ENCODE data around the gene CCDC127.

DNA sequence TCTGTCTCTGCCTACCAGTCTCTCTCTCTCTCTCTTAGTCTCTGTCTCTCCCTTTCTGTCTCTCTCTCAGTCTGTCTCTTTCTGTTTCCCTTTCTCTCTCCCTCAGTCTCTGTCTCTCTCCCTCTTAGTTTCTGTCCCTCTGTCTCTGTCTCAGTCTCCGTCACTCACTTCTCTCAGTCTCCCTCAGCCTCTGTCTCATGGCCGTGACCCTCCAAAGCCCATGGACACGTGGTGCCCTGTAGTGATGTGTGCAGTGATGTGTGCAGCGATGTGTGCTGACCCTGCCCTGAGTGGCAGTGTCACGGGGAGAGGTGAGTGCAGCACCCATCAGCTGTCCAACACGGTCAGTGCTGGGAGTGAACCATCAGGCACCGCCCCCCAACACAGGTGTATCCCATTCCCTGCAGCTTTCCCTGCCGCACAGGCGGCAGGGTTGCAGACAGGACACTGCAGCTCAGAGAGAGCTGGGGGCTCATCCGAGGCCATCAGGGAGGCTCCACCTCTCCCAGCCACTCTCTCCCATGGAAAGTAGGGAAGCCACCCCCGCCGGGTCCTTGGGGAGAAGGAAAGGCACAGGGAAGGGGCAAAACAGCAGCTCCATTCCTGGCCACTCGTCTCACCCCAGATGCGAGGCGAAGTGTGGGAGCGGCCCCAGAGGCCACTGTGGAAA, 27.5 kb downstream of the CCDC127 start:
- TF ChIP-seq CTCF (IDR thresholded peaks at IDR 0.05) (no peak), POLR2A (IDR thresholded peaks at IDR 0.05) (no peak)
